IMR-90 (cell line): ENCODE data around the gene CUX1. TPM values are rescaled to one million over a fixed set of nuclear protein-coding genes. Genes with fewer than 3 reads are reported as not detected.

Experiments
- ATAC-seq: fragments of 200-7000 bp; cut with Tn5 transposase; 2 replicates; pipeline ENCODE4 v1.9.1; 2020; ENCODE audit warnings: low read depth, mild to moderate bottlenecking, moderate library complexity
- BruUV-seq: library from RNA; stranded (reverse); fragments of 400-500 nt; replicated peaks from 2 replicates; lab custom pipeline; 2021; lab: Mats Ljungman, UMichigan
- CTCF ChIA-PET: fragments of 300-600 bp; formaldehyde crosslinking; extraction: SDS; loops from one replicate; lab custom pipeline; 2021; ENCODE audit warnings: antibody characterized with exemption; lab: Yijun Ruan, JAX
- POLR2A ChIA-PET: fragments of 300-600 bp; sonication (Branson Sonifier 250); formaldehyde crosslinking; loops from one replicate; lab custom pipeline; 2022; ENCODE audit warnings: antibody characterized with exemption; ENCODE audit not compliant: unreplicated experiment; lab: Charles Lee
- DNase-seq: peaks from one replicate; pipeline ENCODE4 v3.0.0; 2013
- H2AFZ ChIP-seq: replicated peaks from 2 replicates; pipeline ENCODE3; 2013; ENCODE audit warnings: low read length, mild to moderate bottlenecking; ENCODE audit not compliant: poor library complexity
- H2AK5ac ChIP-seq: 2 replicates; pipeline ENCODE4 v1.6.1; 2013; ENCODE audit warnings: low read depth, low read length, inconsistent platforms
- H2AK9ac ChIP-seq: replicated peaks from 2 replicates; pipeline ENCODE3; 2013; ENCODE audit warnings: mild to moderate bottlenecking, low read depth, low read length, moderate library complexity; ENCODE audit not compliant: poor library complexity
- H2BK120ac ChIP-seq: 2 replicates; pipeline ENCODE4 v1.6.1; 2013; ENCODE audit warnings: low read depth, low read length, inconsistent platforms
- H2BK15ac ChIP-seq: 3 replicates; pipeline ENCODE4 v1.6.1; 2013; ENCODE audit warnings: low read depth, low read length, inconsistent platforms
- H2BK20ac ChIP-seq: 2 replicates; pipeline ENCODE4 v1.6.1; 2013; ENCODE audit warnings: low read depth, mild to moderate bottlenecking, inconsistent platforms, low read length, moderate library complexity
- H2BK5ac ChIP-seq: 2 replicates; pipeline ENCODE4 v1.6.1; 2013; ENCODE audit warnings: mild to moderate bottlenecking, low read depth, low read length, inconsistent platforms; ENCODE audit not compliant: poor library complexity, severe bottlenecking
- H3K14ac ChIP-seq: replicated peaks from 2 replicates; pipeline ENCODE4 v1.6.1; 2013; ENCODE audit warnings: low read depth, low read length, inconsistent platforms
- H3K18ac ChIP-seq: 2 replicates; pipeline ENCODE4 v1.6.1; 2013; ENCODE audit warnings: low read depth, low read length, control low read depth
- H3K23ac ChIP-seq: 2 replicates; pipeline ENCODE4 v1.6.1; 2013; ENCODE audit warnings: low read depth, low read length, inconsistent platforms
- H3K27ac ChIP-seq: 2 replicates; pipeline ENCODE4 v1.5.1; 2013; ENCODE audit warnings: mild to moderate bottlenecking, control low read depth, low read length; ENCODE audit not compliant: insufficient read depth
- H3K27me3 ChIP-seq: 2 replicates; pipeline ENCODE4 v1.6.1; 2013; ENCODE audit warnings: low read length; ENCODE audit not compliant: control insufficient read depth, insufficient read depth
- H3K36me3 ChIP-seq: 2 replicates; pipeline ENCODE4 v1.6.1; 2013; ENCODE audit warnings: low read length, mixed read lengths; ENCODE audit not compliant: control insufficient read depth, insufficient read depth
- H3K4ac ChIP-seq: 2 replicates; pipeline ENCODE4 v1.6.1; 2013; ENCODE audit warnings: low read depth, low read length, inconsistent platforms
- H3K4me1 ChIP-seq: 2 replicates; pipeline ENCODE4 v1.6.1; 2013; ENCODE audit warnings: low read length, mixed read lengths; ENCODE audit not compliant: control insufficient read depth, insufficient read depth
- H3K4me2 ChIP-seq: 2 replicates; pipeline ENCODE4 v1.6.1; 2013; ENCODE audit warnings: low read depth, mild to moderate bottlenecking, control low read depth, low read length, moderate library complexity
- H3K4me3 ChIP-seq: 2 replicates; pipeline ENCODE4 v1.5.1; 2013; ENCODE audit warnings: low read depth, mild to moderate bottlenecking, control low read depth, low read length, moderate library complexity; ENCODE audit not compliant: insufficient read depth
- H3K56ac ChIP-seq: 2 replicates; pipeline ENCODE4 v1.6.1; 2013; ENCODE audit warnings: low read length, inconsistent platforms; ENCODE audit not compliant: insufficient read depth; ENCODE audit errors: extremely low read depth
- H3K79me1 ChIP-seq, 2 experiments: 2 replicates each; pipeline ENCODE4 v1.6.1; 2013; ENCODE audit warnings: low read length in 2 of 2, inconsistent platforms in 1 of 2, low read depth in 1 of 2
- H3K9ac ChIP-seq: 2 replicates; pipeline ENCODE4 v1.6.1; 2013; ENCODE audit warnings: low read depth, low read length, control low read depth
- H3K9me1 ChIP-seq: 2 replicates; pipeline ENCODE4 v1.6.1; 2013; ENCODE audit warnings: low read length, inconsistent platforms; ENCODE audit not compliant: insufficient read depth
- H3K9me3 ChIP-seq: 2 replicates; pipeline ENCODE4 v1.6.1; 2013; ENCODE audit warnings: low read length; ENCODE audit not compliant: control insufficient read depth, insufficient read depth
- H4K20me1 ChIP-seq: 2 replicates; pipeline ENCODE4 v1.6.1; 2013; ENCODE audit warnings: low read length, inconsistent platforms; ENCODE audit not compliant: insufficient read depth
- H4K5ac ChIP-seq: 2 replicates; pipeline ENCODE4 v1.6.1; 2013; ENCODE audit warnings: mild to moderate bottlenecking, low read depth, low read length, control low read depth
- H4K8ac ChIP-seq, 2 experiments: 2 replicates each; pipeline ENCODE4 v1.6.1; 2013; ENCODE audit warnings: low read depth in 2 of 2, low read length in 2 of 2, control low read depth in 1 of 2, inconsistent platforms in 1 of 2
- H4K91ac ChIP-seq: 2 replicates; pipeline ENCODE4 v1.6.1; 2013; ENCODE audit warnings: low read depth, low read length, inconsistent platforms; ENCODE audit not compliant: insufficient read depth
- BHLHE40 ChIP-seq: fragments of 150-350 bp; IDR thresholded peaks from 2 replicates; pipeline ENCODE4 v1.6.1; 2016; ENCODE audit warnings: mild to moderate bottlenecking, low read depth, low read length
- FOS ChIP-seq: fragments of 150-350 bp; IDR thresholded peaks from 2 replicates; pipeline ENCODE4 v1.6.1; 2016; ENCODE audit warnings: low read depth, low read length
- MAFK ChIP-seq: IDR thresholded peaks from 2 replicates; pipeline ENCODE4 v1.6.1; 2012; ENCODE audit warnings: low read depth, low read length, improper control_type of control experiment
- RCOR1 ChIP-seq: IDR thresholded peaks from 2 replicates; pipeline ENCODE4 v1.6.1; 2012; ENCODE audit warnings: mild to moderate bottlenecking, low read length, improper control_type of control experiment; ENCODE audit not compliant: insufficient replicate concordance
- WGBS, 2 experiments: methylation state at CpG; one replicate each; pipeline versions ENCODE4 v1.1.5 to v1.1.7; 2013; ENCODE audit warnings: missing lambda C conversion rate in 2 of 2; ENCODE audit not compliant: insufficient read length in 1 of 2; ENCODE audit errors: extremely low coverage in 2 of 2; 5-methylcytosine and 5-hydroxymethylcytosine counted together
- dilution Hi-C: fragments of 300-500 bp; cut with HindIII; formaldehyde crosslinking; loops from one replicate; pipeline ENCODE4 v1.14.3; 2018; ENCODE audit warnings: low sequenced_read_pairs; ENCODE audit not compliant: unreplicated experiment
- in situ Hi-C: fragments of 300-500 bp; cut with MboI; formaldehyde crosslinking; loops from 3 replicates; pipeline ENCODE4 v1.14.3; 2019; ENCODE audit warnings: low sequenced_read_pairs, inconsistent platforms, mixed read lengths
- intact Hi-C: fragments of 100-400 bp; cut with micrococcal nuclease; formaldehyde crosslinking; loops from 2 replicates; pipeline ENCODE4 v1.10.0; 2022
- polyA plus RNA-seq, 3 experiments: library from polyadenylated mRNA; depleted of rRNA; stranded (reverse); fragments of >200 nt; gene quantifications; 2 replicates each; pipeline ENCODE4 v1.2.3, GENCODE V29; 2012; ENCODE audit warnings: low replicate concordance in 1 of 3
- total RNA-seq: library from RNA; depleted of rRNA; stranded (reverse); fragments of >200 nt; gene quantifications from 2 replicates; pipeline ENCODE4 v1.2.3, GENCODE V29; 2012

The CUX1 gene
- total and polyA plus RNA-seq, 2 of the 4 experiments (the other 2 are of a cell fraction): 19.7 to 46.4 TPM

GRCh38 chr7:101903515-101903868, 86.1 kb downstream of the CUX1 start:
- Histone ChIP-seq H3K4me1 (peaks cover 18% of the 10 kb centered on the region), H3K56ac (no peak overlapping the region), H2BK120ac (no peak overlapping the region), H3K4ac (no peak overlapping the region), H4K20me1 (peaks cover 39% of the 10 kb centered on the region), H3K36me3 (no peaks in the 10 kb centered on the region), H2AK5ac (no peak overlapping the region), H3K4me3 (no peak overlapping the region), H3K4me2 (no peak overlapping the region), H3K23ac (no peak overlapping the region), H4K91ac (no peak overlapping the region), H2AK9ac (no peak overlapping the region), H2BK5ac (no peak overlapping the region), H2AFZ (no peak overlapping the region), H3K79me1 (peaks cover 54 to 92% of the 10 kb centered on the region in 2 experiments), H3K9me3 (no peaks in the 10 kb centered on the region), H3K14ac (no peak overlapping the region), H3K9me1 (peaks cover 16% of the 10 kb centered on the region), H3K18ac (no peak overlapping the region), H3K27ac (no peak overlapping the region), H3K27me3 (no peaks in the 10 kb centered on the region), H2BK15ac (no peak overlapping the region), H4K8ac (no peak overlapping the region), H3K9ac (no peak overlapping the region), H2BK20ac (no peak overlapping the region), H4K5ac (no peak overlapping the region)
- no peak for DNase-seq
- TF ChIP-seq FOS (no peak), RCOR1 (no peak), MAFK (no peak), BHLHE40 (no peak)
- in situ Hi-C loops: no loop called here
- dilution Hi-C loops: no loop called here
- intact Hi-C loops: no loop called here
- CTCF ChIA-PET: interaction anchor here (0.6 kb wide), 1 partner anchor 28 kb away, joined by 3 read pairs; no protein-coding TSS in a partner anchor
- POLR2A ChIA-PET: interaction anchor here (0.6 to 0.8 kb wide), 2 partner anchors 62 to 83 kb away, joined by 3 to 7 read pairs; no protein-coding TSS in a partner anchor
- no CpG with 5 or more reads among the region's 13 CpGs for WGBS, 2 experiments
- ATAC-seq: no peak
- no TSS peak for BruUV-seq
